Measurements from ENCODE around the gene RCAN1. TPM values are rescaled to one million over a fixed set of nuclear protein-coding genes. Genes with fewer than 3 reads are reported as not detected.
"Not testable (repeated sequence)": the region's sequence is repeated elsewhere in the genome, so short reads cannot be mapped to it uniquely, and the experiment has no call there.

The RCAN1 gene
- total and polyA plus RNA-seq, 3 donors from 2014 or later = 16.7 to 21.9 (median 20.6) TPM

- intact Hi-C loops (cut with DNase I; ENCODE audit: low total_unique reads) = no loop called here
- no peak overlapping the region for H3K4me3 ChIP-seq
- no peak for TF ChIP-seq POLR2A (IDR thresholded peaks at IDR 0.05)
- TF ChIP-seq CTCF (IDR thresholded peaks at IDR 0.05) = no peak
- no peaks in the 10 kb centered on the region for H3K27me3 ChIP-seq
- no peak for DNase-seq
- WGBS, 2 donors = 95 to 97% methylated on average over 4 of the region's 4 CpGs
- H3K4me1 ChIP-seq = no peaks in the 10 kb centered on the region
- H3K36me3 ChIP-seq (ENCODE audit: low read depth, missing control alignments) = no peaks in the 10 kb centered on the region
- H3K27ac ChIP-seq = no peak overlapping the region
- H3K9me3 ChIP-seq = no peaks in the 10 kb centered on the region
Observed at GRCh38 chr21:34565238-34565637, 49.7 kb downstream of the RCAN1 start.

- H3K4me3 ChIP-seq; H3K27me3 ChIP-seq; DNase-seq; H3K27ac ChIP-seq; H3K9me3 ChIP-seq; H3K36me3 ChIP-seq (ENCODE audit: low read depth, missing control alignments); intact Hi-C loops (cut with DNase I; ENCODE audit: low total_unique reads); H3K4me1 ChIP-seq: not testable (repeated sequence)
- 90 to 93% methylated on average over 2 of the region's 2 CpGs for WGBS, 2 donors
Observed at GRCh38 chr21:34563370-34563769, 51.5 kb downstream of the RCAN1 start.

GRCh38 chr21:34561806-34562205 is 53.1 kb downstream of the RCAN1 start:
- H3K27me3 ChIP-seq = no peaks in the 10 kb centered on the region
- H3K36me3 ChIP-seq (ENCODE audit: low read depth, missing control alignments) = no peaks in the 10 kb centered on the region
- TF ChIP-seq CTCF (IDR thresholded peaks at IDR 0.05) (no peak), POLR2A (IDR thresholded peaks at IDR 0.05) (no peak)
- no peak overlapping the region for H3K4me3 ChIP-seq
- no peaks in the 10 kb centered on the region for H3K9me3 ChIP-seq
- WGBS, 2 donors = 85 to 88% methylated on average over 7 of the region's 7 CpGs
- intact Hi-C loops (cut with DNase I; ENCODE audit: low total_unique reads) = no loop called here
- no peak overlapping the region for H3K27ac ChIP-seq
- DNase-seq = no peak
- no peaks in the 10 kb centered on the region for H3K4me1 ChIP-seq

- Histone ChIP-seq H3K27me3 (no peaks in the 10 kb centered on the region), H3K4me3 (no peak overlapping the region), H3K27ac (no peak overlapping the region), H3K4me1 (no peaks in the 10 kb centered on the region), H3K36me3 (ENCODE audit: low read depth, missing control alignments) (no peaks in the 10 kb centered on the region), H3K9me3 (no peaks in the 10 kb centered on the region)
- TF ChIP-seq CTCF (IDR thresholded peaks at IDR 0.05) (no peak), POLR2A (IDR thresholded peaks at IDR 0.05) (no peak)
- WGBS, 2 donors = 0 to 56% methylated on average over 1 of the region's 1 CpG
- intact Hi-C loops (cut with DNase I; ENCODE audit: low total_unique reads) = no loop called here
- no peak for DNase-seq
Observed at GRCh38 chr21:34560609-34561008, 54.3 kb downstream of the RCAN1 start.

DNA sequence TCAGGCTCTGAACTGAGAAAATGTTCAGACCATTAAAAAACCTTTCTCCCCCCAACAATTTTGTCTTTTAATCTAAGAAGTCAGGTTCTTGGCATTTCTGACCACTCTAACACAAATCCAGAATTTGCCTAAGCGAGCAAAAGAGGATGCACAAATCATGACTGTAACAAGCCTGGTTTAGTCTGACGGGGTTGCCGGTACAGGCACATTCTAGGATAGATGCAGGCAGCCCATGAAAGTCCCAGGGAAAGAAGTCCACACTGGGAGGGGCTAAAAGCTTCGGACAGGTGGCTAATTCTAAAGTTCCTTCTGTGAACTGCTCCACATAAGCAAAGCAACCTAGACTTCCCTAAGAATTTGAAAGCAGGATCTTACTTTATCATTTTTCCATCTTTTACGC is 54.9 kb downstream of the RCAN1 start:
- intact Hi-C loops (cut with DNase I; ENCODE audit: low total_unique reads) = no loop called here
- no peak for DNase-seq
- Histone ChIP-seq H3K27ac (no peak overlapping the region), H3K9me3 (no peaks in the 10 kb centered on the region), H3K4me1 (no peaks in the 10 kb centered on the region), H3K36me3 (ENCODE audit: low read depth, missing control alignments) (no peaks in the 10 kb centered on the region), H3K4me3 (no peak overlapping the region), H3K27me3 (no peaks in the 10 kb centered on the region)
- TF ChIP-seq CTCF (IDR thresholded peaks at IDR 0.05) (no peak), POLR2A (IDR thresholded peaks at IDR 0.05) (no peak)
- 89% methylated on average over 5 of the region's 5 CpGs for WGBS, 2 donors

Measured in testis (tissue), 3 donors.